ENCODE results near the gene MROH2A. TPM values are rescaled to one million over a fixed set of nuclear protein-coding genes. Genes with fewer than 3 reads are reported as not detected.

The MROH2A gene
- total and polyA plus RNA-seq, 9 of the 15 experiments (the other 6 are each of a cell fraction or from before 2014, with no cell fraction given) = 0.03 TPM; not detected in 8

DNA sequence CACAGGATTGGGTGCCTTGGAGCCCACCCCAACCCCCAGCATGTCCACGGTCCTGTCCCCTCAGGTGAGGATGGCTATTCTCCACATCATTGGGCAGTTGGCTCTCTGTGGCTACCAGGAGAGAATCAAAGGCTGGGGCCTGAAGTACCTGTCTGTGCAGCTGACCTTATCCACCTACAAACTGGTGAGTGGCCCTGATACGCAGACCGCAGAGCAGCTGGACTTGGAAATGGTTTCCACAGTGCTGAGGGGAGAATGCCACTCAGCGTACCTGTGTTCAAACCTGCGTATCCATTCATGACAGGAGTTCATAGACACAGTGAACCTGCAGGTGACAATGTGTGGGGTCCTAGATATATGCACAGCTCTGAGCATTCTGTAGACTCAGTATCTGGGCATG is 21.6 kb downstream of the MROH2A start:
- intact Hi-C loops (cut with micrococcal nuclease) = no loop called here
- TF ChIP-seq PML (IDR thresholded peaks at IDR 0.05; ENCODE audit: low read length) = no peak
- no peak for TF ChIP-seq ZNF232 (CRISPR knock-in tag; IDR thresholded peaks at IDR 0.05)
- TF ChIP-seq SRSF3 (IDR thresholded peaks at IDR 0.05; ENCODE audit: insufficient read depth, low read length) = no peak
- no peak for TF ChIP-seq NCOA2 (IDR thresholded peaks at IDR 0.05; ENCODE audit: partially characterized antibody in 2 of 2)
- TF ChIP-seq, protein P1, sequence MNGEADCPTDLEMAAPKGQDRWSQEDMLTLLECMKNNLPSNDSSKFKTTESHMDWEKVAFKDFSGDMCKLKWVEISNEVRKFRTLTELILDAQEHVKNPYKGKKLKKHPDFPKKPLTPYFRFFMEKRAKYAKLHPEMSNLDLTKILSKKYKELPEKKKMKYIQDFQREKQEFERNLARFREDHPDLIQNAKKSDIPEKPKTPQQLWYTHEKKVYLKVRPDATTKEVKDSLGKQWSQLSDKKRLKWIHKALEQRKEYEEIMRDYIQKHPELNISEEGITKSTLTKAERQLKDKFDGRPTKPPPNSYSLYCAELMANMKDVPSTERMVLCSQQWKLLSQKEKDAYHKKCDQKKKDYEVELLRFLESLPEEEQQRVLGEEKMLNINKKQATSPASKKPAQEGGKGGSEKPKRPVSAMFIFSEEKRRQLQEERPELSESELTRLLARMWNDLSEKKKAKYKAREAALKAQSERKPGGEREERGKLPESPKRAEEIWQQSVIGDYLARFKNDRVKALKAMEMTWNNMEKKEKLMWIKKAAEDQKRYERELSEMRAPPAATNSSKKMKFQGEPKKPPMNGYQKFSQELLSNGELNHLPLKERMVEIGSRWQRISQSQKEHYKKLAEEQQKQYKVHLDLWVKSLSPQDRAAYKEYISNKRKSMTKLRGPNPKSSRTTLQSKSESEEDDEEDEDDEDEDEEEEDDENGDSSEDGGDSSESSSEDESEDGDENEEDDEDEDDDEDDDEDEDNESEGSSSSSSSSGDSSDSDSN (IDR thresholded peaks at IDR 0.05; ENCODE audit: borderline replicate concordance in 1 of 2, low read depth in 2 of 2, low read length in 2 of 2) = no peak
- TF ChIP-seq, protein P2, sequence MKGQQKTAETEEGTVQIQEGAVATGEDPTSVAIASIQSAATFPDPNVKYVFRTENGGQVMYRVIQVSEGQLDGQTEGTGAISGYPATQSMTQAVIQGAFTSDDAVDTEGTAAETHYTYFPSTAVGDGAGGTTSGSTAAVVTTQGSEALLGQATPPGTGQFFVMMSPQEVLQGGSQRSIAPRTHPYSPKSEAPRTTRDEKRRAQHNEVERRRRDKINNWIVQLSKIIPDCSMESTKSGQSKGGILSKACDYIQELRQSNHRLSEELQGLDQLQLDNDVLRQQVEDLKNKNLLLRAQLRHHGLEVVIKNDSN (CRISPR knock-in tag; IDR thresholded peaks at IDR 0.05) = no peak

More for the DNA sequence above, 21.6 kb downstream of the MROH2A start:
- ATAC-seq (no peak), DNase-seq (ENCODE audit: extremely low read depth in 1 of 4, low spot score in 3 of 4) (no peak), FAIRE-seq (no peak)
- Histone ChIP-seq H3K27me3 (ENCODE audit: control insufficient read depth in 2 of 2, insufficient read depth in 2 of 2, low read length in 2 of 2) (peaks cover 0 to 6% of the 10 kb centered on the region in 2 experiments; a peak in 2 of 5 replicates), H3K9me1 (ENCODE audit: control insufficient read depth, insufficient read depth, low read length) (no peaks in the 10 kb centered on the region), H3K4me3 (no peak overlapping the region), H3K27ac (ENCODE audit: extremely low read depth, low read depth, low read length) (no peak overlapping the region), H3K36me3 (ENCODE audit: control insufficient read depth, insufficient read depth, low read length) (no peaks in the 10 kb centered on the region), H2AFZ (ENCODE audit: low read depth, low read length) (no peak overlapping the region), H3K9ac (ENCODE audit: insufficient read depth in 1 of 2, low read depth in 2 of 2, low read length in 2 of 2) (no peak overlapping the region), H3K4me1 (replicated peaks in 1 of 2; ENCODE audit: control insufficient read depth in 2 of 2, insufficient read depth in 2 of 2, low read length in 2 of 2) (no peaks in the 10 kb centered on the region; a peak in 1 of 5 replicates), H3K9me3 (replicated peaks; ENCODE audit: control insufficient read depth, insufficient read depth, low read depth, low read length) (no peaks in the 10 kb centered on the region), H3K4me2 (ENCODE audit: insufficient read depth, low read length) (no peak overlapping the region), H3K79me2 (ENCODE audit: control insufficient read depth, insufficient read depth, low read length) (no peaks in the 10 kb centered on the region), H4K20me1 (replicated peaks; ENCODE audit: control insufficient read depth, insufficient read depth, low read length) (no peaks in the 10 kb centered on the region)
- WGBS (ENCODE audit: insufficient coverage, low coverage, missing lambda C conversion rate) = 0% methylated on average over 5 of the region's 5 CpGs
- CTCF ChIA-PET (ENCODE audit: low intra/inter-chr PET ratio) = no interaction called here
- in situ Hi-C loops (cut with MboI) = no loop called here
- no TSS peak for BruUV-seq (replicated peaks)
- POLR2A ChIA-PET = no interaction called here
